ENCODE data around the gene ACADL. TPM values are rescaled to one million over a fixed set of nuclear protein-coding genes. Genes with fewer than 3 reads are reported as not detected.

The ACADL gene
- 6.0 TPM for total RNA-seq (ENCODE audit: insufficient read depth, low replicate concordance)

DNA sequence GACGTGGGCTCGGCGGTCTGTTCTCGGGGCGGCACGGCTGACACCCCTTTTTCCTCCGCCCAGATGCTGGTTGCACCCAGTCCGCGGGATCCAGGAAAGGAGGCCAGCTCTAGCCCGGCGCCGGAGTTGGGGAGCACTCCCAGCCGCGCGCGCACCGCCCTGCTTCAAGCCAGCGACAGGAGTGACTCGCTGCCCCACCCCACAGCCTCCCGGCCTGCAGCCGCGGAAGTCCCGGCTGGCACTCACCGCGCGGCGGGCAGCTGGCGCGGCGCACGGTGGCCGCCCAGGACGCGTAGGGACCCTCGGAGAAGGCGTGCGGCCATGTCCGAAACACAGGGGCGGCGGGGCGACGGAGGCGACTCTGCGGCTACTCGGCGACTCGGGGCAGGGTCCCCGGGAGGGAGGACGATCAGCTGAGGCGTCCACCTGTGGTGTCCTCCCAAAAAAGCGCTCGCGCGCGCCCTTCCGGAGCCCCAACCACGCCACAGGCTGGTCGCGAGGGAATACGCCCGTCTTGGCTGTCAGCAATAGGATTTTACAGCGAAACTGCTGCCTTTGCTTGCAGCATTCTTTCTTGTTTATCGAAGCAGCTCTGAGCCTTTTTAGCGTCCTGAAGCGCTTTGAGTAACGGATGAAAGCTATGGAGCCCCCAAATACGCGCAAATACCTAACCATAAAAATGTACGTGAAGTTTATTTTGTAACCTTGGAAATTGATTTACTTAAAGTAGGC is at the start of gene ACADL:
ACADL (minus strand) TSS at position 507 of the 732 bp plus-strand sequence; CDS start at position 323, 184 bp downstream.
- DNase-seq (ENCODE audit: low spot score), result peak; percentile 34

DNA sequence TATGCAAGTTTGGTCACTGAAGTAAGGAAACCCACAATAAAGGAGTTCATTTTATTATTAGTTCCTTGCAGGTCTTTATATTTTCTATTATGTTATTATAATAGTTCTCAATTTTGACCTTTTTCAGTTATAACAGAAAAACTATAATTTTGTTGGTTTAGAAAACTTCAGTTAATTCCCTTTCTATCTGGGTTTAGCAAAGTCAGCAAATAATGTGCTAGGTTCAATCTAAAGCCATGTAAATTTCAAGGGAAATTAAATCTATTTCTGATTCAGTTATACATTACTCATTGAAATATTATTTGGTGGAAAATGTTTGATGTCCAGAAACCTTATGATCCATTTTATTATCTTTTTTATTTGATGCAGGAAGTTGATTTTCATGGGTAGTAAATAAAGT is 46.1 kb upstream of the ACADL start:
- no peak for DNase-seq (ENCODE audit: low spot score)

DNA sequence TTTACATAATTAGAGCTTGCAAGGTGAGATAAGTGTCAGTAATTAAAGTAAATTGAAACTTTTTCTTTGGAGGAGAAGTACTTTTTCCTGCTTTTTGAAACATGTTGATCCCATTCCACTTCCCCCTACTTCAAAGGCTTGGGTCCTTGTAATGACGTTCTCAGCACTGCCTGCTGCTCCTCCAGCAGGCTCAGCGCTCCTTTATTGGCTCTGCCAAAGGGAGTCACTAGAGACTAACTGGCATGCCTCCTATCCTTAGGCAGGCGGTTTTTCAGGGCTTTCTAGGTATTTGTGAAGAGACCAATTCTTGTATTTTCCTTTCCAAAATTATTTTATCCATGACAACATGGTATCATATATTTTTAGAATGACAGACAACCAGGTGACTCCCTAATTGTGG is 43.9 kb upstream of the ACADL start:
- no peak for DNase-seq (ENCODE audit: low spot score)

DNA sequence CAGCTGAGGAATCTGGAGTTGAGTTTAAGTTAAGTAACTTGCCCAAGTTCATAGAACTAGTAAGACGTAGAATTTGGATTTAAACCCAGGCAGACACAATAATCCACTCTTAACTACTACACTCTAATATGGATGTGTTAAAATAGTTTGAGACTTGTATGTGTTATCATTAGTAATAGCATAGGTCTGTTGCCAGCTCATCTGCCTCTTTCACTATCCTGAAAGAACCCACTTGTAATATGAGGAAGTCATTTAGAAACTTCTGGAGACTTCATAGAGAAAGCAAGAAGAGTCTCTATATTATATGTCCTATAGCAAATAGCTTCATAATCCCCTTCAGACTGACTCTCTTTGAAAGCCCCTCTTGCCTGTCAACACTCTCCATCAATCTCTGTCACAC is 43.0 kb upstream of the ACADL start:
- DNase-seq (ENCODE audit: low spot score), result no peak

DNA sequence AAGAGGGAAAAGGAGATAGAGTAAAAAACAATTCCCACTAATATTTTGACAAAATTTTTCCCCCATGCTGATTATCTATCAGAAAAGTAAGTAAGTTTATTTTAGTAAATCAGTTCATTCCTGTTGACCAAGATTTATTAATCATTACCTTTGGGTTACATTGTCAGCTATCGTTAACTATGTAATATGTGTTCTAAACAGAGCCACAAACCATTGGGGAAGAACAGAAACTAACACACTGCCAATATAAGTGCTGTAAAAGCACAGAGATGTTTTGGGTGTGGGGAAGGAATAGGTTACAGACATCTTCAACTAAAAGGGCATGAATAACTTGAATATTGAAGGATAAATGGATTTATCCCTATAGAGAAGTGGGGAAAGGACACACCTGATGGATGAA is 42.5 kb upstream of the ACADL start:
- no peak for DNase-seq (ENCODE audit: low spot score)

DNA sequence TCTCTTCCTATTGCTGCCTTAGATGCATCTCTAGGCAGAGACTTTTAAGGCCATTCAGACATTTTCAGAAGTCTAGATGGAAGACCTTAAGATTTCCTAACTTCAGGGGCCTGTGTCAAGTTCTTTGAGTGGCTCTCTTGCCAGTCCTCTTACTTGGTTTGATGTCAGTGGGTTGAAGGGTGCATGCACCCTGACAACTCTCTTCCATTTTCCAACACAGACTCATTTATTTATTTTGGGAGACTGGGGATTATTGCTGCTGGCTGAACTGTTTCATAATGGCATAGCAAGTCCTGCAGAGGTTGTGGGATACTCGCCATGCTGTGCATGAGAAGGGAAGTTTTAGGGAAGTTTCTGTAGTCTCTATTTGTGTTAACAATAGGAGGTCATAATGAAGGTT is 39.0 kb upstream of the ACADL start:
- no peak for DNase-seq (ENCODE audit: low spot score)

DNA sequence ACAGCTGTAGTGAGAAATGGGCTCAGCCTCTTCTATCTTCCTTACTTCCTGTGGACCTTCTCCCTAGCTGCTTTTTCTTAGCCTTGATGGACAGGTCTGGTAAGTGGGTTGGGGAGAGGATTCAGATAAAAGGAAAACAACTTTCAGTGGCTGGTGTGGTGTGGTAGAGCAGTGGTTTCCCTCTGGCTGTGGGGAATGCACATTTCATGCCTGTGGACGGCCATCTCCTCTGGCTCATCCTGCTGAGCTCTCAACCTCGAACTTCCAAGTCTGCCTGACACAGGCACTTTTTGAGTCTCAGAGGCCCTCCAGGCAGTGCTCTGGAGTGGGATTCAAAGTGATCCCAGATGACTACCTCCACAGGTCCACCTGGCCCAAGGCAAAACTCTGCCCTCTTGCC is 38.6 kb upstream of the ACADL start:
- DNase-seq (ENCODE audit: low spot score), result no peak

DNA sequence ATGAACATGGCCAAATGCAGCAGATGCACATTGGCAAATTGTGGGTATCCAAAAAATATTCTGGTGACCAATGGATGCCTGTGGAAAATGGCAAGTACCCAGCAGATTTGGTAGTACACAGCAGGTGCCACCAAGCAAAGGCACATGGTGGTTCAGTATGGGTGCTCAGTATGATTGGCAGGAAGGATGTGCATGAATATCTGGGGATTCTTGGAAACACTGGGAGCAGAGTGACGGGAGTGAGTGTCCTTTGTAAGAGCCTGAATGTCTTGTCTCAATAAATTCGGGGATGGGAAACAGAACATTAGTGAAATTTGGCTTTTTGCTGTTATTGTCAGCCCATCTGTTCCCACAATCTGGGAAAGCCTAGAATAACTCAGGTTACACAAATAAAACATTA is 36.8 kb upstream of the ACADL start:
- DNase-seq (ENCODE audit: low spot score), result no peak

DNA sequence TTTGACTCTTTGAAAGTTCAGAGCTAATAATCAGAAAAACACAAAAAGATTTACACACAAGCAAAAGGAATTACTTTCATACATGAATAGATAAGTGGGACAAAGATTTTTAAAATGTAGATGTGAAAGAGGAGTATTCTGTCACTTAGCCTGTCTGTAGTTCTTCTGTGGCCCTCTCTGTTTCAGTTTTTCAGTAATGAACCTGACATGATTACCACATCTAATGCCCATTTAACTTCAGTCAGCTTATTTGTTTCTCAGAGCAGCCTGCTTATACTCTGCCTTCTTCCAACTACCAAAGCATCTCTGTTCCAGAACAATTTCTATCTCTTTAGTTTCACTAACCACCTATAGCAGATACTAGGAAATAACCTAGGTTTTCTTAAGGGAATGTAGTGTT is 34.4 kb upstream of the ACADL start:
- no peak for DNase-seq (ENCODE audit: low spot score)

DNA sequence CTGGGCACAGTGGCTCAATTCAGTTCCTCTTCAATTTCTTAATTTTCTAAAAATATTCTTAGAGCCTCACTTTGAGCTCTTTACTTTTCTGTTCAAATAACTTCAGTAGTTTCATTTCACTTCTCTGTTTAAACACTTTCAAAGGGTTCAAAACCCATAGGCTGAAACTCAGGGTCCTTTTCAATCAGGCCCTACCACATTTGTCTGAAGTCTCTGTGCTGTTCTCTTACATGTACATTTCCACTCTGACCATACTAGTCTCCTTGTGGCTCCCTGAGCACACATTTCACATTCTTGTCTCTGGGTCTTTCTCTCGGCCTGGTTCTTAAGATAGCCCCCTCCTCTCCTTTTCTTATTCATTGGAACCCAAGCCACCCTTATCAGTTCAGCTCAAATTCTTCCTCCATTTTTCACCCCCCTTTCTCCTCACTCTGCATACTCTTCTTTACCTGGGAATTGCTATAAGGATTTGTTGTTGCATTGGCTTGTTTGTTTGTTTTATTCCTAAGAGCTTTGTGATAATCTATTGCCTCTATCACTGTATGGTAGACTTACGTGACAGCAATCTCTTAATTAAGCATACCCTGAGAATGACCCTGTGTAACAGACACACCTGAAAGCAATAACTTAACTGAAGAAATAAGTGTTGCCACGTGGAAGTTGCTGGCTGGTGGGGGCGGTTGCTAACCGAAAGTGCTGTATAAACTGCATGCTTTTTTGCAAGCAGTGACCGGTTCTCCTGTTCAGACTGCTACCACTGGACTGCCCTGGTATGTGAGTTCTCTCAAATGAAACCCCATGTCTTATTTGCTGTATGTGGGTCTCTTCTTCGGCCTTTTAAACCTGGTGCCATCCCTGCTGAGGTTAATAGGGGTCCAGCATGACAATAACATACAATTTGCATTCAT is 27.7 kb upstream of the ACADL start:
- no peak for DNase-seq (ENCODE audit: low spot score)

DNA sequence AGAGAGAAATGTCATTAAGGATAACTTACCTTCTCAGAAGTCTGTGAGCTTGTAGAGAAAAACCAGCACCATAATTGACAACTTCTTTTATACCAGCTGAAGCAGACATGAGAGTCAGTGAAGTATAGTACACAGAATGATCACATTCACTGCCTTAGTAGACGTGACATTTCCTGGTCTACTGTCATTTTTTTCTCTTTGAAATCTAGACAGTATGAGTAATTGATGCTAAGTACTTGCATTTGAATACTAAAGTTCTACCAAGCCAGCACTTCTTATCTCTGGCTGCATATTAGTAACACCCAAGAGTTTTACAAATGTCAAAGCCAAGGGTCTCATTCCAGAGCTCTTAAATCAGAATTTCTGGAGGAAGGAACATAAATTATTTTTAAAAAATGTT is 25.4 kb upstream of the ACADL start:
- no peak for DNase-seq (ENCODE audit: low spot score)

DNA sequence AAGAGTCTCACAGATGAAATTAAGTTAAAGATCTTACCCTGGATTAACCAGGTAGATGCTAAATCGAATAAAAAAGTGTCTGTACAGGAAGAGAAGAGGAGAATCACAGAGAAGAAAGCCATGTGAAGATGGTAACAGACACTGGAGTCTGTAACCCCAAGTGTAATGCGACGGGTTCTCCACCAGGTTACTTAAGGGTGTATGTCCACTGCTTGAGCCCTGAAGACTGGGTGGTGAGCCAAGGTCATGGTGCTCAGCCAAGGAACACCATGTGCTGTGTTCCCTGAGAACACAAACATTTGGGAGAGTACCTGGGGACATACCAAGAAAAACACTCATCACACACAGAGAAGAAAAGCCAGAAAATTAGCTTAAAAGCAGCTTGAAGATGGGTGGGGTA is 8.2 kb upstream of the ACADL start:
- no peak for DNase-seq (ENCODE audit: low spot score)

DNA sequence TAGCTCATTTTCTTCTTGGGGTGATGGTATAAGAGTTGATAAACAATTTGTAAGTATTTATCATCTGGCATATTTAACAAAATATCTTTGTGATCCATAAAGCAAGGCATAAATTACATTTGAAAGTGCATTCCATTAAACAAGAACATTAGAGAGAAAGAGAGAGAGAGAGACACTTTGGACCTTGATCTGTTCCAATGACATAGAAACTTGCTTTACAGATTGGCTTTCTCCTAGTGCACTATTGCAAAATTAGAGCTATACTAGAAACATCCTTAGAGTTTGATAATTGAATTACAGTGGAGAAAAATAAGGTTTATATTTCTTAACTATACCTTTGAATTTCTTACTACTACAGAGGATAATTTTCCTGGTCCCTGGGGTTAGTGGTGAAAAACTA is 5.7 kb upstream of the ACADL start:
- DNase-seq (ENCODE audit: low spot score), result no peak

DNA sequence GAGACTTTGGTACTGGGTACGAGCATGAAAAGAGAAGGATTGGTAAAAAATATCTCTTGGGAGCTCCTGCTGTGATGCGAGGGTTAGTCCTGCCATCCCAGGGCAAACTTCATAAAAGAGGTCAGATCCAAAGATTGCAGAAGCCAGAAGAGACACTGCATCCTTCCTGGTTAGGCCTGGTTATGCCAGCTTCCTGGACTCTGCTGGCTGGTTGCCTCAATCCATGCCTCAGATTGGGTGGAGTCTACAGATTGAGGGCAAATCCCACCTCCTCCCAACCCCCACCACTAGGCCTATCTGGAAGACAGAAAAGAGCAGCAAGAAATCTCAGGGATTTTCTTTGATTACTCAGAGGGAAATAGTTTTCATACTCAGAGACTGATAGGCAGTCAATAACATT is 5.3 kb upstream of the ACADL start:
- DNase-seq (ENCODE audit: low spot score), result no peak

DNA sequence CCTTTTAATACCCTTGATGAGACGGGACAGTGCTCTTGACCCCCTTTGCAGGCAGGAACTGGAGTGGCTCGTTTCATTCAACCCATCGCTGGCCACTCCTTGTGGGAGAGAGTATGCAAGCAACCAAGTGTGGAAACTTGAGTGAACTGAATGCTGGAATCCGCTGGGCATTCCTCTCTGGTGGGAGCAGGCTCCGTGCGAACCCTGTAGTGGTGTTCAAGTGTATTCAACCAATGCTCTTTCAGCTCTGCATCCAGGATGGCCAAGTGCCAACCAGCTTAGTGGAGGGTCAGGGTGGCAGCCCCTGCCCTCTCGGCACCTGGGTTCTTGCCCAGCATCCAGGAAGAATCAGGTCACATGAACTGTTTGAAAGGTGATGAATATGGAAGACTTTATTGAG is 3.3 kb upstream of the ACADL start:
- DNase-seq (ENCODE audit: low spot score), result no peak

DNA sequence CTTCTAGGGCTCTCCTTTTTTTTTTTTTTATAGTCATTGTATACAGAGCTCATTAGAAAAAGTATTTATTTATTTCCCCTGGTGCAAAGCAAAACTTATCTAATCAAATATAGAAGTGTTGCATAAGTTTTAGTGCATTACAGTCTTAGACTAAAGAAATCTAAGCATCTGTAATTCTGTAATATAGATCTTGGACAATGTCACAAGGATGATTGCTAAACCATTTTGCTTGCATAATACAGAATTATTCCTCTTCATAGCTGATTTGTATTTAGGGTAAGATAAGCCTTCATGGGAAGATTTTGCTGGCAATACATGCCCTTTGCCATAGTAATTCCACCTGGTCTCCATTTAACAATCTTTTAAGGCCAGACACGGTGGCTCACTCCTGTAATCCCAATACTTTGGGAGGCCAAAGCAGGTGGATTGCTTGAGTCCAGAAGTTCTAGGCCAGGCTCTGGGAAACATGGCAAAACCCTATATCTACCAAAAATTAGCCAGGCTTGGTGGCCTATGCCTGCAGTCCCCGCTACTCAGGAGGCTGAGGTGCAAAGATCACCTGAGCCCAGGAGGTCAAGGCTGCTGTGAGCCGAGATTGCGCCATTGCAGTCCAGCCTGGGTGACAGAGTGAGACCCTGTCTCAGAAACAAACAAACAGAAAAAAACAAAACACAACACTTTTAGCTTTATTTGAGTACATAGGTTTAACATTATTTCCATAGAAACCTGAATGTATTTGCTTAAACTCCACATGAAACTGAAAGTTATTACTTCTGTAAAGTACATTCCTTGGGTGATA is 2.2 kb upstream of the ACADL start:
- DNase-seq (ENCODE audit: low spot score), result no peak

DNA sequence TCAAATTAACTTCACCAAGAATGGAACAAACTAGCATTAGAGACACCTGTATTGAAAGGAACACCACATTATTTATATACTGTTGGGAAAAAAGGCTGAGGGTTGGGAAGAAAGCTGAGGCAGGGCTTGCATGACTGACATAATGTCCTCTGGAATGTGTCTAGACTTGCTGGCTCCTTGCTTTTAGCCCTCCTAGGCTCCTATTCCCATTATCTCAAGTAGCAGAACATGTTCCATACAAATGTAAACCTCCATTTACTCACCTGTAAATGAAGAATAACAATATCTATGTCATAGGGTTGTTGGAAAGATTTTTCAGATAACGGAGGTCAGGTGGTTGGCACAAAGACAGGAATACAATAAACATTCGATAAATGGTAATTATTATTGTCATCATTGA is 976 bp upstream of the ACADL start:
- DNase-seq (ENCODE audit: low spot score), result no peak

DNA sequence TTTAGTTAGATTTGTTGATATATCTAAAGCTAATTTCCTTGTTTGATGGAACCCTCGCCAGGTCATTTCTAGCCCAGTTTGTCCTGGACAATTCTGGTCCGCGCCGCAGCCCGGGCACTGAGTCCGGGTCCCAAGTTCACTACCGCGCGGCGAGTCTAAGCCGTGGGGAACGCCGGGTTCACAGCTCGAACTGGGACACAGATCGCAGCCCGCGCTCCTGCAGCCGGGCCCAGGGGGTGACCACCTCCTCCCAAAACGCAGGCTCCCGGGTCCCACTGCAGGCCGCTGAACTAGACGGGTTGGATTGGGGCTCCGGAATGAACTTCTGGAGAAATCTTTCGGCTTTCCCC is 681 bp downstream of the ACADL start:
- no peak for DNase-seq (ENCODE audit: low spot score)

DNA sequence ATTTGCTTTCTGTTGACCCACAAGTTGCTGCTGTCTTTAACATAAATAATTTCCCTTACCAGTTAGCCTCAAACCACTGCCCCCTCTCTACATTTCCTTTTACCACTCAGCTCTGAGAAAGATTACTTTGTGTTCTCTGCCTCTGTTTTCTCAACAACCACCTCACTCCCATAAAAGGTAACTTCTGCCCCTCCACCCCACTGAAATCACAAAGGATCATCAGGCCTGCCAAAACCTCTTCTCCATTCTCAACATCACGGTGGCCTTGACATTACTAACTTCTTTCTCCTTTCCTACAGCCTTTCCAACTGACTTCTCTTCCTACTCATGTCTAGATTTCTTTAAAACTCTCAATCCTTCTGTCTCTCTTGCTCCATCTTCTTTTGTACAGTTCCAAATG is 10.1 kb downstream of the ACADL start:
- no peak for DNase-seq (ENCODE audit: low spot score)

DNA sequence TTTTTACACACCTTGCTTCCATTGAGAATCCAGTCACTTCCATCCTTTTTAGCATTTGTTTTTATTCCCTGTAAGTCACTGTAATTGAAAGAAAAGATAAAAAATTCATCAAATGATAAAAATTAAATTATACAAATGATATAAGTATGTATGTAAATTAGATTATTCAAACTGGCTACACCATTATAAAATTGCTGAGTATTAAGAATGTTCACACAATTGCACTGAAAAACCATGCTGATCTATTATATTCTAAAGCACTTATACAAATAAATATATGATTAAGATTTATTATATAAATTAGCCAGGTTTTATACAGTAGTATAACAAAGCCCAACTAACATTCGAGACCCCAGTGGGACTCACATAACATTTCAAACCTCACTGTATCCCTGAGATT is 15.1 kb downstream of the ACADL start:
- DNase-seq (ENCODE audit: low spot score), result no peak

DNA sequence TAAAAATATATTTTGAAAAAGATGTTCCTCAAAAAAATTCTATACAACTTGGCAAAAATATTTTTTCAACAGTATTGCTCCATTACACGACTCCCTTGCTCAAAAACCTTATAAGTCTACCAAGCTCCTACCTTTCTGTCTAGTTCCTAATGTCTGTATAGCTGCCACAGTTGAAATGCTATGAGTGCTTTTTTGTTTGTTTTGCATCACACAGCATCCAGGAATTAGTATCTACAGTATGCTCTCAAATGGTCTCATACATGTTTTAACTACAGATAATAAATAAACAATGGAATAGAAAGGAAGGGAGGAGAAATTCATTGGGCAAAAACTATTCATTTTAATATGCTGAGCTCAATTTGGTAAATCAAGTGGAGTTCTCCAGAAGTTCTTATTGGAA is 17.3 kb downstream of the ACADL start:
- DNase-seq (ENCODE audit: low spot score), result no peak

DNA sequence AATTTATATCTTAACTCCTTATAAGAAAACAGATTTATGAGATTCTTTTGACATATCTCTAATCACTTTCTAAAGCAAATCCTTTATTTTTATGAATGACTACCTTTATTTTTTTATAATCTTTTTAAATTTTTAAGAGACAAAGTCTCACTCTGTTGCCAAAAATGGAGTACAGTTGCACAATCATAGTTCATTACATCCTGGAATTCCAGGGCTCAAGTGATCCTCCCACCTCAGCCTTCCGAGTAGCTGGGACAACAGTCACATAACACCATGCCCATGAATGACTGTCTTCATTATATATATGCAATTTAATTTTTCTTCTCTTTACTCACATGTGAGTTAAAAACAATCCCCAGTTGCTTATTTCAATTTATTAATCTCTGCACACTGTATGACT is 21.7 kb downstream of the ACADL start:
- no peak for DNase-seq (ENCODE audit: low spot score)
